GM13976 (cell line): Measurements from ENCODE around the gene ST8SIA1.

ENCODE experiments used
- DNase-seq: peaks from one replicate; pipeline ENCODE4 v3.0.0; 2012; ENCODE audit warnings: low spot score
- CTCF ChIP-seq: IDR thresholded peaks from 2 replicates; pipeline ENCODE4 v1.5.1; 2012; ENCODE audit warnings: borderline replicate concordance, mild to moderate bottlenecking; ENCODE audit not compliant: insufficient read depth; ENCODE audit errors: extremely low read depth, missing control alignments, control extremely low read depth
- in situ Hi-C: fragments of 300-500 bp; cut with MboI; formaldehyde crosslinking; loops from one replicate; pipeline ENCODE4 v1.12.0; 2022; ENCODE audit warnings: low sequenced_read_pairs, mixed read lengths, inconsistent platforms; ENCODE audit not compliant: unreplicated experiment

ST8SIA1 gene

GRCh38 chr12:22229652-22230279, 104.7 kb downstream of the ST8SIA1 start:
- no peak for TF ChIP-seq CTCF
- no peak for DNase-seq
- in situ Hi-C loops, result no loop called here

GRCh38 chr12:22228022-22228875, 106.3 kb downstream of the ST8SIA1 start:
- in situ Hi-C loops, result no loop called here
- TF ChIP-seq CTCF, result no peak
- no peak for DNase-seq

GRCh38 chr12:22223356-22223755, 111.2 kb downstream of the ST8SIA1 start:
- TF ChIP-seq CTCF, result no peak
- in situ Hi-C loops, result no loop called here
- DNase-seq, result no peak

GRCh38 chr12:22217556-22217955, 117.0 kb downstream of the ST8SIA1 start:
- no peak for TF ChIP-seq CTCF
- in situ Hi-C loops, result no loop called here
- DNase-seq, result no peak

- no peak for TF ChIP-seq CTCF
- DNase-seq, result no peak
- in situ Hi-C loops, result no loop called here
These were observed 118.8 kb downstream of the ST8SIA1 start for GRCh38 chr12:22215467-22216253.

GRCh38 chr12:22211128-22211527, 123.4 kb downstream of the ST8SIA1 start:
- TF ChIP-seq CTCF, result no peak
- in situ Hi-C loops, result no loop called here
- DNase-seq, result no peak
